ENCODE results near the gene DDR2. TPM values are rescaled to one million over a fixed set of nuclear protein-coding genes. Genes with fewer than 3 reads are reported as not detected.

The DDR2 gene
- total RNA-seq, 1 donor from 2014 or later, result 51.4 TPM

- peak; percentile 7 for DNase-seq (ENCODE audit: low read depth)
Measured at GRCh38 chr1:162823771-162824525, 191.7 kb downstream of the DDR2 start.

DNA sequence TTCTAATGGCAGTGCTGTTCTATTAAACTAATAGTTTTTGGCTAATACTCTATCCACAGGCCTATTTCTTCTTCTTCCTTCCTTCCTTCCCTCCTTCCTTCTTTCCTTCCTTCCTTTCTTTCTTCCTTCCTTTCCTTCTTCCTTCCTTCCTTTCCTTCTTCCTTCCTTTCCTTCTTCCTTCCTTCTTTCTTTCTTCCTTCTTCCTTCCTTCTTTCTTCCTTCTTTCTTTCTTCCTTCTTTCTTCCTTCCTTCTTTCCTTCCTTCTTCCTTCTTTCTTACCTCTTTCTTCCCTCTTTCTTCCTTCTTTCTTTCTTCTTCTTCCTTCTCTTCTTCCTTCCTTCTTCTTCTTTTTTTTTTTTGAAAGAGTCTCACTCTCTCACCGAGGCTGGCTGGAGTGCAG is 197.0 kb downstream of the DDR2 start:
- DNase-seq (ENCODE audit: low read depth), result no peak

DNA sequence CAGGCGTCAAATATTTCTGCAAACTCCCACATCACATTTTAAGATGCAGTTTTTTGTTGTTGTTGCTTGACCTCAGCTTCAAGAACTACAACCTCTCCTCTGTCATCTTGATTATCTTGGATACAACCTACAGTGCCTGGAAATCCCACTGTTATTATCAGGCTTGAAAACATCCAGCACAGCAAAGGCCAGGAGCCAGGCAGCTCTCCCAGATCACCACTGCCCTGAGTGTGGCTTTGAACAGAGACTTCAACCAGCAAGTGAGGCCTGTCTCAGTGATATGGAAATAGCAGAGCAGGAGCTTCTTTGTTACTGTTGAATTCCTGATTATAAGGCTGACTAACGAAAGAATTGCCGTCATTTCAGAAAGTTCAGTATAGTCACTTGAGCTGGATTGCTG is 200.2 kb downstream of the DDR2 start:
- DNase-seq (ENCODE audit: low read depth), result no peak

GRCh38 chr1:162835157-162835899 is 203.1 kb downstream of the DDR2 start:
- no peak for DNase-seq (ENCODE audit: low read depth)

Other genes with a start within 250 kb of the DDR2 start
- not detected in 2 replicates for gene SH2D1B, start 220.3 kb upstream of the DDR2 start, total RNA-seq
- 65.9 and 105 TPM in 2 replicates for gene UHMK1, start 134.6 kb upstream of the DDR2 start, total RNA-seq
- gene UAP1, start 70.7 kb upstream of the DDR2 start, total RNA-seq, result 32.3 and 47.2 TPM in 2 replicates
- gene HSD17B7, start 158.2 kb downstream of the DDR2 start, total RNA-seq, result 11.7 and 19.8 TPM in 2 replicates
- 0.10 and 1.5 TPM in 2 replicates for gene CCDC190, start 228.7 kb downstream of the DDR2 start, total RNA-seq